Bladder microvascular endothelial cell (primary cell): ENCODE measurements around the gene THAP7. TPM values are rescaled to one million over a fixed set of nuclear protein-coding genes. Genes with fewer than 3 reads are reported as not detected.

ENCODE experiments used
- total RNA-seq: library from RNA; depleted of rRNA; stranded (reverse); fragments of >200 nt; gene quantifications from 2 replicates; pipeline ENCODE4 v1.2.3, GENCODE V29; 2014

THAP7 gene
- total RNA-seq, result 12.3 and 13.5 TPM in 2 replicates

GRCh38 chr22:21001601-21002325 lies at the start of gene THAP7:
Gene THAP7, minus strand, starts transcription at chr22:21002118. Its CDS starts 207 bp downstream, at chr22:21001911.

GRCh38 chr22:21045585-21046294 lies 43.8 kb upstream of the THAP7 start, which contains the start of gene LRRC74B:
Gene LRRC74B, plus strand, starts transcription at chr22:21045946. Its CDS starts 41 bp downstream, at chr22:21045987.

GRCh38 chr22:21032037-21032867 lies 30.3 kb upstream of the THAP7 start, which contains the start of gene SLC7A4:
Gene SLC7A4, minus strand, starts transcription at chr22:21032561. Its CDS starts 749 bp downstream, at chr22:21031812.

GRCh38 chr22:21014726-21015465 lies 13.0 kb upstream of the THAP7 start, which contains the start of gene P2RX6:
Gene P2RX6, plus strand, starts transcription at chr22:21015165. Its CDS starts 10 bp downstream, at chr22:21015175.

GRCh38 chr22:20981787-20982562 lies 19.9 kb downstream of the THAP7 start, which contains the start of gene LZTR1:
Gene LZTR1, plus strand, starts transcription at chr22:20982297. Its CDS starts 75 bp downstream, at chr22:20982372.

GRCh38 chr22:20966883-20967696 lies 34.8 kb downstream of the THAP7 start, which contains the start of gene AIFM3:
Gene AIFM3, plus strand, starts transcription at chr22:20967255. Its CDS starts 690 bp downstream, at chr22:20967945.

Other genes with a start within 250 kb of the THAP7 start
- under 0.01 TPM in 1 of 2 replicates, not detected in the other for gene SERPIND1, start 228.0 kb downstream of the THAP7 start, total RNA-seq
- gene PI4KA, start 143.3 kb downstream of the THAP7 start, total RNA-seq, result 15.7 and 40.2 TPM in 2 replicates
- 4.2 and 4.8 TPM in 2 replicates for gene SNAP29, start 143.1 kb downstream of the THAP7 start, total RNA-seq
- 26.2 and 41.6 TPM in 2 replicates for gene CRKL, start 84.7 kb downstream of the THAP7 start, total RNA-seq
- gene AIFM3, start 34.9 kb downstream of the THAP7 start, total RNA-seq, result not detected in 2 replicates
- 39.2 and 66.8 TPM in 2 replicates for gene LZTR1, start 19.8 kb downstream of the THAP7 start, total RNA-seq
- gene P2RX6, start 13.0 kb upstream of the THAP7 start, total RNA-seq, result 0.06 TPM in 1 of 2 replicates, not detected in the other
- not detected in 2 replicates for gene SLC7A4, start 30.4 kb upstream of the THAP7 start, total RNA-seq
- gene LRRC74B, start 43.8 kb upstream of the THAP7 start, total RNA-seq, result not detected in 2 replicates